ENCODE results near the gene TGM1.

The TGM1 gene

GRCh38 chr14:24259282-24260025, 3.5 kb downstream of the TGM1 start:
- H3K9ac ChIP-seq = no peak overlapping the region
- H3K79me2 ChIP-seq (ENCODE audit: insufficient read depth, low read depth) = no peaks in the 10 kb centered on the region
- H4K20me1 ChIP-seq (ENCODE audit: insufficient read depth) = no peaks in the 10 kb centered on the region
- H3K4me1 ChIP-seq (ENCODE audit: low read depth, poor library complexity, severe bottlenecking) = no peaks in the 10 kb centered on the region
- H3K4me3 ChIP-seq (IDR thresholded peaks at IDR 0.05; ENCODE audit: insufficient read depth, low read depth, low read length) = no peak overlapping the region
- no peaks in the 10 kb centered on the region for H3K36me3 ChIP-seq (ENCODE audit: insufficient read depth)
- H3K4me2 ChIP-seq = no peak overlapping the region
- H3K27ac ChIP-seq = no peak overlapping the region
- TF ChIP-seq CTCF (conservative IDR thresholded peaks at IDR 0.05; ENCODE audit: low read depth, low read length) = no peak
- H3K27me3 ChIP-seq (ENCODE audit: insufficient read depth, low read depth) = no peaks in the 10 kb centered on the region
- no peak overlapping the region for H2AFZ ChIP-seq (ENCODE audit: low read depth)

GRCh38 chr14:24258548-24259265, 4.3 kb downstream of the TGM1 start:
- Histone ChIP-seq H3K4me1 (ENCODE audit: low read depth, poor library complexity, severe bottlenecking) (no peaks in the 10 kb centered on the region), H3K27ac (no peak overlapping the region), H2AFZ (ENCODE audit: low read depth) (no peak overlapping the region)

GRCh38 chr14:24258119-24258518, 4.9 kb downstream of the TGM1 start:
- TF ChIP-seq CTCF (conservative IDR thresholded peaks at IDR 0.05; ENCODE audit: low read depth, low read length) = no peak
- Histone ChIP-seq H3K27me3 (ENCODE audit: insufficient read depth, low read depth) (no peaks in the 10 kb centered on the region), H3K4me2 (no peak overlapping the region), H4K20me1 (ENCODE audit: insufficient read depth) (no peaks in the 10 kb centered on the region), H3K36me3 (ENCODE audit: insufficient read depth) (no peaks in the 10 kb centered on the region), H3K9ac (no peak overlapping the region), H3K27ac (no peak overlapping the region), H3K4me1 (ENCODE audit: low read depth, poor library complexity, severe bottlenecking) (no peaks in the 10 kb centered on the region), H2AFZ (ENCODE audit: low read depth) (no peak overlapping the region), H3K79me2 (ENCODE audit: insufficient read depth, low read depth) (no peaks in the 10 kb centered on the region), H3K4me3 (IDR thresholded peaks at IDR 0.05; ENCODE audit: insufficient read depth, low read depth, low read length) (no peak overlapping the region)

More at GRCh38 chr14:24258548-24259265, 4.3 kb downstream of the TGM1 start:
- no peak for TF ChIP-seq CTCF (conservative IDR thresholded peaks at IDR 0.05; ENCODE audit: low read depth, low read length)
- H3K4me3 ChIP-seq (IDR thresholded peaks at IDR 0.05; ENCODE audit: insufficient read depth, low read depth, low read length) = no peak overlapping the region
- no peaks in the 10 kb centered on the region for H3K27me3 ChIP-seq (ENCODE audit: insufficient read depth, low read depth)
- H3K36me3 ChIP-seq (ENCODE audit: insufficient read depth) = no peaks in the 10 kb centered on the region
- no peak overlapping the region for H3K9ac ChIP-seq
- no peaks in the 10 kb centered on the region for H3K79me2 ChIP-seq (ENCODE audit: insufficient read depth, low read depth)
- H3K4me2 ChIP-seq = no peak overlapping the region
- H4K20me1 ChIP-seq (ENCODE audit: insufficient read depth) = no peaks in the 10 kb centered on the region

- H3K4me2 ChIP-seq = no peak overlapping the region
These were observed 6.0 kb downstream of the TGM1 start for GRCh38 chr14:24256960-24257359.

More at GRCh38 chr14:24256960-24257359, 6.0 kb downstream of the TGM1 start:
- H3K27me3 ChIP-seq (ENCODE audit: insufficient read depth, low read depth) = no peaks in the 10 kb centered on the region
- H4K20me1 ChIP-seq (ENCODE audit: insufficient read depth) = no peaks in the 10 kb centered on the region
- H3K36me3 ChIP-seq (ENCODE audit: insufficient read depth) = no peaks in the 10 kb centered on the region
- no peak overlapping the region for H3K27ac ChIP-seq
- H2AFZ ChIP-seq (ENCODE audit: low read depth) = no peak overlapping the region
- TF ChIP-seq CTCF (conservative IDR thresholded peaks at IDR 0.05; ENCODE audit: low read depth, low read length) = no peak
- H3K4me3 ChIP-seq (IDR thresholded peaks at IDR 0.05; ENCODE audit: insufficient read depth, low read depth, low read length) = no peak overlapping the region
- no peaks in the 10 kb centered on the region for H3K4me1 ChIP-seq (ENCODE audit: low read depth, poor library complexity, severe bottlenecking)
- no peaks in the 10 kb centered on the region for H3K79me2 ChIP-seq (ENCODE audit: insufficient read depth, low read depth)
- H3K9ac ChIP-seq = no peak overlapping the region

All from KMS-11 (cell line).